Glutamatergic neuron (in vitro differentiated cells): ENCODE data around the gene GSG1L2. TPM values are rescaled to one million over a fixed set of nuclear protein-coding genes. Genes with fewer than 3 reads are reported as not detected.
"Not testable (repeated sequence)": the region's sequence is repeated elsewhere in the genome, so short reads cannot be mapped to it uniquely, and the experiment has no call there.

Source experiments
- DNase-seq: peaks from one replicate; pipeline ENCODE4 v3.0.0; 2022
- H3K27ac Mint-ChIP-seq: one replicate; pipeline ENCODE4 v1.8.0; 2020; ENCODE audit warnings: mild to moderate bottlenecking, mixed read lengths, inconsistent platforms; ENCODE audit not compliant: unreplicated experiment
- H3K27me3 Mint-ChIP-seq: one replicate; pipeline ENCODE4 v1.8.0; 2020; ENCODE audit warnings: mild to moderate bottlenecking, moderate library complexity, mixed read lengths, inconsistent platforms; ENCODE audit not compliant: unreplicated experiment
- H3K36me3 Mint-ChIP-seq: one replicate; pipeline ENCODE4 v1.8.0; 2020; ENCODE audit warnings: mild to moderate bottlenecking, mixed read lengths, inconsistent platforms; ENCODE audit not compliant: unreplicated experiment
- H3K4me1 Mint-ChIP-seq: one replicate; pipeline ENCODE4 v1.8.0; 2020; ENCODE audit warnings: mild to moderate bottlenecking, low read depth, mixed read lengths, inconsistent platforms; ENCODE audit not compliant: unreplicated experiment
- H3K4me3 Mint-ChIP-seq: one replicate; pipeline ENCODE4 v1.8.0; 2020; ENCODE audit warnings: mild to moderate bottlenecking, mixed read lengths, inconsistent platforms; ENCODE audit not compliant: unreplicated experiment
- H3K9me3 Mint-ChIP-seq: one replicate; pipeline ENCODE4 v1.8.0; 2020; ENCODE audit warnings: mild to moderate bottlenecking, moderate library complexity, mixed read lengths, inconsistent platforms; ENCODE audit not compliant: unreplicated experiment
- CTCF ChIP-seq: fragments of 200-600 bp; sonication (generic); IDR thresholded peaks from one replicate; pipeline ENCODE4 v1.5.0; 2021; ENCODE audit not compliant: partially characterized antibody, unreplicated experiment
- total RNA-seq: library from RNA; stranded (reverse); fragmentation: NEBNext Ultra II Directional; extraction: Animal tissue kit (Norgen Biotek cat#: 25700); gene quantifications from one replicate; pipeline ENCODE4 v1.2.1, GENCODE V29; 2021; ENCODE audit not compliant: unreplicated experiment

Gene GSG1L2
- total RNA-seq, 1 donor from 2014 or later, result not detected

- no peak for TF ChIP-seq CTCF
- H3K27ac Mint-ChIP-seq, result no peak overlapping the region
- no peak overlapping the region for H3K4me3 Mint-ChIP-seq
- H3K27me3 Mint-ChIP-seq, result no peaks in the 10 kb centered on the region
- H3K9me3 Mint-ChIP-seq, result peaks cover 1% of the 10 kb centered on the region
- peaks cover 5% of the 10 kb centered on the region for H3K4me1 Mint-ChIP-seq
- no peaks in the 10 kb centered on the region for H3K36me3 Mint-ChIP-seq
- DNase-seq, result no peak
Observed at GRCh38 chr17:9788601-9789000, 33.3 kb downstream of the GSG1L2 start.

GRCh38 chr17:9784544-9784943, 37.3 kb downstream of the GSG1L2 start:
- H3K4me3 Mint-ChIP-seq, result no peak overlapping the region
- peaks cover 1% of the 10 kb centered on the region for H3K9me3 Mint-ChIP-seq
- DNase-seq, result no peak
- TF ChIP-seq CTCF, result no peak
- H3K27ac Mint-ChIP-seq, result no peak overlapping the region
- H3K4me1 Mint-ChIP-seq, result peaks cover 3% of the 10 kb centered on the region
- no peaks in the 10 kb centered on the region for H3K27me3 Mint-ChIP-seq
- no peaks in the 10 kb centered on the region for H3K36me3 Mint-ChIP-seq

- not testable (repeated sequence) for H3K36me3 Mint-ChIP-seq, H3K27me3 Mint-ChIP-seq, H3K4me3 Mint-ChIP-seq, H3K27ac Mint-ChIP-seq, H3K4me1 Mint-ChIP-seq, DNase-seq, H3K9me3 Mint-ChIP-seq
Observed at GRCh38 chr17:9783465-9783864, 38.4 kb downstream of the GSG1L2 start.

- Mint-ChIP-seq H3K36me3 (no peaks in the 10 kb centered on the region), H3K27me3 (no peaks in the 10 kb centered on the region), H3K27ac (no peak overlapping the region), H3K4me1 (no peaks in the 10 kb centered on the region), H3K9me3 (peaks cover 1% of the 10 kb centered on the region), H3K4me3 (no peak overlapping the region)
- TF ChIP-seq CTCF, result no peak
- DNase-seq, result no peak
Observed at GRCh38 chr17:9783050-9783449, 38.8 kb downstream of the GSG1L2 start.

GRCh38 chr17:9780552-9780951, 41.3 kb downstream of the GSG1L2 start:
- no peak for DNase-seq
- no peaks in the 10 kb centered on the region for H3K4me1 Mint-ChIP-seq
- H3K27ac Mint-ChIP-seq, result no peak overlapping the region
- no peak overlapping the region for H3K4me3 Mint-ChIP-seq
- H3K9me3 Mint-ChIP-seq, result peaks cover 1% of the 10 kb centered on the region
- H3K36me3 Mint-ChIP-seq, result no peaks in the 10 kb centered on the region
- no peak for TF ChIP-seq CTCF
- H3K27me3 Mint-ChIP-seq, result no peaks in the 10 kb centered on the region

- H3K27me3 Mint-ChIP-seq, result peaks cover 2% of the 10 kb centered on the region
- H3K9me3 Mint-ChIP-seq, result no peaks in the 10 kb centered on the region
- H3K36me3 Mint-ChIP-seq, result no peaks in the 10 kb centered on the region
- H3K27ac Mint-ChIP-seq, result no peak overlapping the region
- DNase-seq, result no peak
- TF ChIP-seq CTCF, result no peak
- H3K4me3 Mint-ChIP-seq, result no peak overlapping the region
- H3K4me1 Mint-ChIP-seq, result no peaks in the 10 kb centered on the region
Observed at GRCh38 chr17:9776911-9777310, 45.0 kb downstream of the GSG1L2 start.
